Left renal cortex interstitium (tissue), 4 donors: Measurements from ENCODE around the gene LSM10. TPM values are rescaled to one million over a fixed set of nuclear protein-coding genes. Genes with fewer than 3 reads are reported as not detected.
A peak's percentile ranks its signal among the peaks of the same experiment; 100 is the strongest.

ENCODE experiments used
- DNase-seq, 4 donors: peaks; one replicate each; pipeline ENCODE4 v3.0.0-alpha.2; 2013; ENCODE audit warnings: low read depth in 4 of 4, low spot score in 2 of 4, missing footprints in 1 of 4
- polyA plus RNA-seq, 4 donors: library from polyadenylated mRNA; unstranded; fragments of 120-200 nt; gene quantifications; one replicate each; pipeline ENCODE4 v1.2.1, GENCODE V29; 2013; ENCODE audit not compliant: insufficient read length in 4 of 4

LSM10 gene
- polyA plus RNA-seq, 4 donors, result 24.3 to 32.2 (median 26.0) TPM

- DNase-seq, result peak in 3 of 4 donors; percentile 93 to 98 (median 93)
These were observed 12.1 kb downstream of the LSM10 start, which contains the start of gene STK40 for GRCh38 chr1:36385410-36386264. STK40 (minus strand) TSS chr1:36385924; CDS start chr1:36361332, 24,592 bp downstream.

GRCh38 chr1:36384542-36385409 is 12.9 kb downstream of the LSM10 start:
- DNase-seq, result no peak

- DNase-seq, result no peak
These were observed 14.5 kb downstream of the LSM10 start for GRCh38 chr1:36383240-36383639.

GRCh38 chr1:36382669-36383068 is 15.0 kb downstream of the LSM10 start:
- no peak for DNase-seq

- DNase-seq, result no peak
These were observed 15.5 kb downstream of the LSM10 start for GRCh38 chr1:36382231-36382630.

- DNase-seq, result no peak
These were observed 16.3 kb downstream of the LSM10 start for GRCh38 chr1:36381405-36381804.

GRCh38 chr1:36380782-36381181 is 16.9 kb downstream of the LSM10 start:
- no peak for DNase-seq

GRCh38 chr1:36380143-36380619 is 17.5 kb downstream of the LSM10 start:
- no peak for DNase-seq

GRCh38 chr1:36377791-36378492 is 19.8 kb downstream of the LSM10 start:
- DNase-seq, result no peak

GRCh38 chr1:36372617-36373016 is 25.1 kb downstream of the LSM10 start:
- DNase-seq, result no peak

GRCh38 chr1:36369061-36369861 is 28.4 kb downstream of the LSM10 start:
- peak in 1 of 4 donors; percentile 71 for DNase-seq

- no peak for DNase-seq
These were observed 29.9 kb downstream of the LSM10 start for GRCh38 chr1:36367798-36368197.

- no peak for DNase-seq
These were observed 30.6 kb downstream of the LSM10 start for GRCh38 chr1:36367066-36367465.

- peak in 1 of 4 donors; percentile 68 for DNase-seq
These were observed 31.5 kb downstream of the LSM10 start for GRCh38 chr1:36366091-36366661.

- DNase-seq, result no peak
These were observed 32.3 kb downstream of the LSM10 start for GRCh38 chr1:36365381-36365780.

- DNase-seq, result no peak
These were observed 37.7 kb downstream of the LSM10 start for GRCh38 chr1:36359911-36360550.

GRCh38 chr1:36359383-36359782 is 38.3 kb downstream of the LSM10 start:
- no peak for DNase-seq

- no peak for DNase-seq
These were observed 39.1 kb downstream of the LSM10 start for GRCh38 chr1:36358514-36359084.

GRCh38 chr1:36355811-36356210 is 41.9 kb downstream of the LSM10 start:
- no peak for DNase-seq
